DOHH2 (cell line): ENCODE data around the gene F10.

Experiments used
- CTCF ChIP-seq: fragments of 200-600 bp; sonication (generic); IDR thresholded peaks from one replicate; pipeline ENCODE4 v1.5.1; 2014; ENCODE audit warnings: antibody characterized with exemption, mild to moderate bottlenecking, low read depth, low read length; ENCODE audit not compliant: poor library complexity, severe bottlenecking
- EZH2phosphoT487 ChIP-seq: fragments of 200-600 bp; sonication (generic); IDR thresholded peaks from 2 replicates; pipeline ENCODE4 v1.6.1; 2017; ENCODE audit warnings: borderline replicate concordance, mild to moderate bottlenecking, antibody characterized with exemption, low read length, moderate library complexity, mixed read lengths

- no peak for TF ChIP-seq CTCF
- TF ChIP-seq EZH2phosphoT487: no peak
These were observed 16.6 kb upstream of the F10 start for GRCh38 chr13:113105921-113106452.
